ENCODE data around the gene PHTF2.

PHTF2 gene

GRCh38 chr7:77899516-77899915, 100.9 kb downstream of the PHTF2 start:
- no peak for TF ChIP-seq CTCF (conservative IDR thresholded peaks at IDR 0.05; ENCODE audit: low read depth, low read length)
- no peak overlapping the region for H3K4me3 ChIP-seq (ENCODE audit: low read length)
- DNase-seq (ENCODE audit: low read depth) = peak; percentile 14

GRCh38 chr7:77903597-77903996, 105.0 kb downstream of the PHTF2 start:
- no peak for TF ChIP-seq CTCF (conservative IDR thresholded peaks at IDR 0.05; ENCODE audit: low read depth, low read length)
- DNase-seq (ENCODE audit: low read depth) = no peak
- H3K4me3 ChIP-seq (ENCODE audit: low read length) = no peak overlapping the region

- no peak for DNase-seq (ENCODE audit: low read depth)
- no peak overlapping the region for H3K4me3 ChIP-seq (ENCODE audit: low read length)
- no peak for TF ChIP-seq CTCF (conservative IDR thresholded peaks at IDR 0.05; ENCODE audit: low read depth, low read length)
These were observed 105.7 kb downstream of the PHTF2 start for GRCh38 chr7:77904252-77904651.

GRCh38 chr7:77907281-77907680, 108.7 kb downstream of the PHTF2 start:
- no peak for DNase-seq (ENCODE audit: low read depth)
- no peak for TF ChIP-seq CTCF (conservative IDR thresholded peaks at IDR 0.05; ENCODE audit: low read depth, low read length)

GRCh38 chr7:77908664-77909063, 110.1 kb downstream of the PHTF2 start:
- no peak overlapping the region for H3K4me3 ChIP-seq (ENCODE audit: low read length)
- TF ChIP-seq CTCF (conservative IDR thresholded peaks at IDR 0.05; ENCODE audit: low read depth, low read length) = no peak
- no peak for DNase-seq (ENCODE audit: low read depth)

More at GRCh38 chr7:77907281-77907680, 108.7 kb downstream of the PHTF2 start:
- H3K4me3 ChIP-seq (ENCODE audit: low read length) = no peak overlapping the region

- no peak for TF ChIP-seq CTCF (conservative IDR thresholded peaks at IDR 0.05; ENCODE audit: low read depth, low read length)
- H3K4me3 ChIP-seq (ENCODE audit: low read length) = no peak overlapping the region
- no peak for DNase-seq (ENCODE audit: low read depth)
These were observed 111.6 kb downstream of the PHTF2 start for GRCh38 chr7:77910124-77910523.

GRCh38 chr7:77912293-77912692, 113.7 kb downstream of the PHTF2 start:
- TF ChIP-seq CTCF (conservative IDR thresholded peaks at IDR 0.05; ENCODE audit: low read depth, low read length) = no peak
- no peak for DNase-seq (ENCODE audit: low read depth)
- H3K4me3 ChIP-seq (ENCODE audit: low read length) = no peak overlapping the region
